Middle frontal gyrus (tissue), 1 donor: ENCODE results near the gene RNF220.

Experiments
- DNase-seq: peaks from one replicate; pipeline ENCODE4 v3.0.0-alpha.2; 2015; ENCODE audit warnings: low spot score; ENCODE audit errors: extremely low spot score

RNF220 gene

DNA sequence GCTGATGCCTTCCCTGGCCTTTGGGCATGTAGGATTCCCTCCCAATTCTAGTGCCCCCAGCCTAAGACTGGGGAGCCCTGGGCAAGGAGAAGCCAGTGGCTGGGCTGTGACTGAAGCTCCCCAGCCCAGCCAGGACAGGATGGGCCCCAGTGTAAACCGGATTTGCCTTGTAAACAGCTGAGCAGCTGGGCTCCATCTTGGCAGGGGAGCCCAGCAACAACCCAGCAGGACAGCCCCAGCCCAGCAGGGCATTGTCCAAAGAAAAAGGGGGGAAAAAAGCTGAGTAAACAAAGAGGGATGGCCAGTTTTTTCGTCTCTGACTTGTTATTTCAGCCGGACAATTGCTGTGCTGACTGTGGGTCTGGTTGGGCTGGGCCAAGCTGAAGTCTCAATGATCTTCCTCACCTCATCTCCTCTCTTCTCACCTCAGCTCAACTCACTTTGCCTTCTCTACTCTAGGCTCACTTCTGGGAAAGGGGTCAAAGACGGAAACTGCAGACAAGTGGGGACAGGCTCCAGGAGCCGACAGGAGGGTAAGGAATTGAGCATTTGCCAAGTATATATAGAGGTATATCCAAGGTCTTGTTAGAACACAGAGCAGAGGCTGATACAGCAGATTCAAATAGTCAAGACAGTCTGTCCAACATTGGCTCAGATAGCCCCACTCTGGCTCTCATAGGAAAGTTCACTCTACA, 171.5 kb downstream of the RNF220 start:
- DNase-seq = peak; percentile 14

- DNase-seq = no peak
These were observed 176.2 kb downstream of the RNF220 start for GRCh38 chr1:44581205-44581604.

- no peak for DNase-seq
These were observed 179.1 kb downstream of the RNF220 start for GRCh38 chr1:44584167-44584566.

- no peak for DNase-seq
These were observed 180.4 kb downstream of the RNF220 start for GRCh38 chr1:44585315-44585920.

- no peak for DNase-seq
These were observed 182.9 kb downstream of the RNF220 start for GRCh38 chr1:44587796-44588460.

DNA sequence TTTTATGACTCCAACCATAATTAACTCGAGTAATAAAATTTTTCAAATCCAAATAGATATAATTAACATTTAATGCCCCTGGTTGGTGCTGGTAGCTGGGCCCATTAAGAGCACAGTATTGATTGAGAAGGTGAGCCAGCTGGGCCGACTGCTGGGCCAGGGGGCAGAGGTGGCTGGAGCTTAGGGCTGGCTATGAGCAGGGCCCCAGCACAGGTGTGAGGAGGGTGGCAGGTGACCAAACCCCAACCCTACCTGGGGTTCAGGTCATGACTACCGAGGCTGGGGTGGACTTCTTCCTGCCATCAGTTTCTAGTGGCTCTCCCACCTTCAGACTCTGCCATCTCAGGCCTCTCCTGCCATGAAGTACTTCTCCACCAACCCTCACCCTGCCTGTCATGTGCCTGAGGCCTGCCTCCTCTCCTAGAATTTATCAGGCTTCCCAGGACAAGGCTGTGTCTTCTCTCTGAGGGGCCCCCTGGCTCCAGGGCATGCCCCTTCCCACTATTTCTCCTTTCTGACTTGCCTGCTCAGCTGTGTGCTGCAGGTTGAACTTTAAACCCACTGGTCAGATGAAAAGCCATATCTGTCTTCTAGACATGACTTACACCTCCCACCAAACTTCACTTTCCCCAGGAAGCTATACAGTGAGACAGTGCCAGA, 183.6 kb downstream of the RNF220 start:
- no peak for DNase-seq

GRCh38 chr1:44590475-44590874, 185.4 kb downstream of the RNF220 start:
- DNase-seq = no peak

GRCh38 chr1:44591381-44591780, 186.3 kb downstream of the RNF220 start:
- DNase-seq = no peak

- DNase-seq = peak; percentile 78
These were observed 187.4 kb downstream of the RNF220 start for GRCh38 chr1:44592208-44593145.

GRCh38 chr1:44594353-44594752, 189.3 kb downstream of the RNF220 start:
- no peak for DNase-seq

GRCh38 chr1:44594871-44595735, 190.0 kb downstream of the RNF220 start:
- DNase-seq = peak; percentile 36

DNA sequence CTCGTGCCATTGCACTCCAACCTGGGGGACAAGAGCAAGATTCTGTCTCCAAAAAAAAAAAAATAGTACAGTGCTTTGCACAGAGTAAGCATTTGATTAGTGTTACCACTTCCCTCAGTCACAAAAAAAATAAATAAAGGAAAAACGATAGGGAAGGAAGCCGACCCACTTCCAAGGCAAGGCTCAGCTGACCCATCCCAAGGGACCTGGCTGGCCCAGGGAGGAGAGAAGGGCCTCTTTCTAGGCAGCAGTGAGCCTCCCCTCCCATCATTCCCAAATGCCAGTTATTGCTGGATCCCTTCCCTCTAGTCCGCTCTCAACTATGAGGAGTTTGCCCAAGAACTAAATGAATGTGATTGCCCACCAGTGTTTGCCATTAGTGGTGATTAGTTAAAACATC, 191.5 kb downstream of the RNF220 start:
- no peak for DNase-seq

DNA sequence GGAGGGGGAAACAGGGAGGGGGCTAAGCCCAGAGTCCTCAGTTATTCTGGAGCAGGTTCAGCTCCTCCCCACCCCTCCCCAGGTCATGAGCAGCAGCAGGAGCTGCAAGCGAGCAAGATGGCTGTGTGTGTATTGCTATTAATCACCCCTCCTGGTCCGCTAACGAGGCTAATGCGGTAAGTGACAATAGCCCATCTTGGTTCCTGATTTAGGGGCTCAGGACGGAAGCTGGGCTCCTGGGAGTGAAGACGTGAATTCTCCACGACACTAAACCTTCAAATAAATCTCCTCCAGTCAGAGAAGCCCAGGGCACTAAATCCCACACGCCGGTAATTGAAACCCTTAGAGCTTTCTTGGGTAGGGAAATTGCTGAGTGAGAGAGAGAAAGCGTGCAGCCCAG, 193.1 kb downstream of the RNF220 start:
- DNase-seq = no peak

DNA sequence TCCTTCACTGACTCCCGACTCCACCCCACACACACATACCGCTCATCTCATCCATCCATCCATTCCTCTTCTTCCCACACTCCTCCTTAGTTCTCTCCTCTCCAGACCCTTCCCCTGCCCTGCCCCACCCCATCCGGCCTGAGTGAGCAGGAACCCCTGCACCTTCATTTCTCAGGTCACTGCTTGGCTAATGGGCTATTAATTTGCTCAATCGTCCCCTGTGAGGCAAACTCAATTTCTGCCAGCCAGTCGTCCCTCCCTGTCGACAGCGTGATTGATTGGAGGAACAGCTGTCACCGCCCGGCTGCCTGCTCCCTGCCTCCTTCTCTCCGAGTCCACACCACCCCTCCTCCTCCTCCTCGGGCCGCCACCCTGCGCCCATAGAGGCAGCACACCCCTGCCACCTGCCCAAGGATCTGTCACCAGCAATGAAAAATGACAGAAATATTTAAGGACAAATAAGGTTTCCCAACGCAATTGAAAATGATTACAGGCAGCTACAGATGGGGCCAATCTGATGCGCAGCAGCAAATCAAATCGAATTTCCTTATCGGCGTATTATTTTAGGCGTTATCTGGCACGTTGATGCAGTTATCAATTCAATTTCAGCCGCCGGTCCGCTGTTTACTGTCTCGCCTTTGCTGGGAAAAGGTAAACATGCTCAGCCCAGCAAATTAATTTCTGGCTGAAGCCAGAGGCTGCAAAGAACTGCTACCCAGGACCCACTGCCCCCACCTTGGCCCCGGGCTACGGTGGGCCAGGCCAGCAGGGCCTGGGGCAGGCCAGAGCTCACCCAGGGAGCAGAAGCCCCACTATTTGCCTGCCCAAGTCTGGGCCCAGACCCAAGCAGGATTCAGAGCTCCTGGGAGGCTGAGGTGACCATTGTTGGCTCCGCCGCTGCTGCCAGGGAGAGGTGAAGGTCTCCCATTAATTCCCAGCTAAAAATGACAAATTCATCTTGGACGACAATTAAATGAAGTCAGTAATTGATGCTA, 197.9 kb downstream of the RNF220 start:
- DNase-seq = no peak

- DNase-seq = no peak
These were observed 198.7 kb downstream of the RNF220 start for GRCh38 chr1:44603718-44604117.

GRCh38 chr1:44604157-44604955, 199.3 kb downstream of the RNF220 start:
- no peak for DNase-seq

DNA sequence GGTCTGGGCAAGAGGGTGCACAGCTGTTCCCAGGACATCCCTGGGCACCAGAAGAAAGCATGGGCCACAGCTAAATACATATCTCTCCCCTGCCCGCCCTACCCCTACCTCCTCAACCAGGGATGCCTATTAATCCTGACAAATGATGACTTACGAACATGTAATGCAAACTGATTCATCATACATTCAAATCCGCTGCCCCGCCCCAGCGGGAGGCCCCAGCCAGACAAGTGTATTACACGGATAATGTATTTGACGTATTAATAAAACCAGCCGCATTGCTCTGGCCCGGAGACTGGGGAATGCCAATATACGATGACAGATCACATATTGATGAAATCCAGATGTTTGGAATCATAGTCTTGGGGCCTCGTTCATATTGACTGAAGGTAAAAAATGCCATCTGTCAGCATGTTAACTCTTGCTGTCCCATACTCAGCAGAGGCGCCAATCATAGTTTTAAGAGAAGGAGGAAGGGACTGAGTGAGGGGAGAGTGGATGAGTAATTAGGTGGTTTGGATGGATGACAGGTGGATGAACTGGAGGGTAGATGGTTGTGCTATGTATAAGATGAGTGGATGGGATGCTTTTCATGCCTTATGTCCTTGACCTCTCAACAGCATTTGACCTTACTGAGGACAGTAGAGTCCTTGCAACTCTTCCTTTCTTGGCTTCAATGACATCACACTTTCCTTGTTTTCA, 201.0 kb downstream of the RNF220 start:
- no peak for DNase-seq
